ENCODE results near the gene WFDC1. TPM values are rescaled to one million over a fixed set of nuclear protein-coding genes. Genes with fewer than 3 reads are reported as not detected.

The WFDC1 gene
- total RNA-seq, 1 donor: under 0.01 TPM

DNA sequence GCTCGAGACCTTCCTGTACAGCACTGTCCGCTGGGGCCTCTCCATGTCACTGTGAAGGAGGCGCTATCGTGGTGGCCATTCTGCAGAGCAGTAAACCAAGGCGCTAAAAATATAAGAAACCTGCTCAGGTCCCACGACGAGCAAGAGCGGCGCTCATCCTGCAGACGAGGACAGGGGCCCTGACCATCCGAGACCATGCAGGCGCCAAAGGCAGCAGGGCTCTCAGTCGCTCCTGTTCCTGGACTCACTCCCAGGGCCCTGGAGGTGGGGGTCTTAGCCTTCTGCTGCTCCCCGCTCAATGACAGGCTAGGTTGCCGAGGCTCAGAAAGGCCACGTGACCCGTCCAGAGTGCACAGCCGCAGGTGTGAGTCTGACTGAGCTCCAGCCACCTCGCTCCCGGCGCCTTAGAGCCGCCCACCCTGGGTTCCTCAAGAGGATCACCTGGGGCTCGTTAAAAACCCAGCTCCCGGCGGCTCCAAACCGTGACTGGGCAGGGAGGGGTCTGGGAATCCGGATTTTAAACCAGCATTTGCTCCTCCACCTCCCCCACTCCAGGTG lies 73.2 kb downstream of the WFDC1 start:
- DNase-seq (ENCODE audit: low read depth): no peak
- no peak overlapping the region for H3K4me3 ChIP-seq (ENCODE audit: low read depth, low read length)
- TF ChIP-seq CTCF (IDR thresholded peaks at IDR 0.05; ENCODE audit: insufficient read depth, low read length): no peak

- TF ChIP-seq CTCF (IDR thresholded peaks at IDR 0.05; ENCODE audit: insufficient read depth, low read length): no peak
- DNase-seq (ENCODE audit: low read depth): no peak
- H3K4me3 ChIP-seq (ENCODE audit: low read depth, low read length): no peak within 1 kb of the TSS
These were observed 73.8 kb downstream of the WFDC1 start, which contains the start of gene ATP2C2 for GRCh38 chr16:84368308-84368996. ATP2C2 (plus strand) TSS chr16:84368538; CDS start chr16:84368616, 78 bp downstream.

GRCh38 chr16:84369105-84369504 lies 74.4 kb downstream of the WFDC1 start:
- no peak overlapping the region for H3K4me3 ChIP-seq (ENCODE audit: low read depth, low read length)
- no peak for TF ChIP-seq CTCF (IDR thresholded peaks at IDR 0.05; ENCODE audit: insufficient read depth, low read length)
- no peak for DNase-seq (ENCODE audit: low read depth)

- no peak for DNase-seq (ENCODE audit: low read depth)
- no peak for TF ChIP-seq CTCF (IDR thresholded peaks at IDR 0.05; ENCODE audit: insufficient read depth, low read length)
These were observed 75.4 kb downstream of the WFDC1 start for GRCh38 chr16:84369938-84370627.

GRCh38 chr16:84370723-84371552 lies 76.3 kb downstream of the WFDC1 start:
- H3K4me3 ChIP-seq (ENCODE audit: low read depth, low read length): no peak overlapping the region
- TF ChIP-seq CTCF (IDR thresholded peaks at IDR 0.05; ENCODE audit: insufficient read depth, low read length): no peak
- no peak for DNase-seq (ENCODE audit: low read depth)

More at GRCh38 chr16:84369938-84370627, 75.4 kb downstream of the WFDC1 start:
- H3K4me3 ChIP-seq (ENCODE audit: low read depth, low read length): no peak overlapping the region

DNA sequence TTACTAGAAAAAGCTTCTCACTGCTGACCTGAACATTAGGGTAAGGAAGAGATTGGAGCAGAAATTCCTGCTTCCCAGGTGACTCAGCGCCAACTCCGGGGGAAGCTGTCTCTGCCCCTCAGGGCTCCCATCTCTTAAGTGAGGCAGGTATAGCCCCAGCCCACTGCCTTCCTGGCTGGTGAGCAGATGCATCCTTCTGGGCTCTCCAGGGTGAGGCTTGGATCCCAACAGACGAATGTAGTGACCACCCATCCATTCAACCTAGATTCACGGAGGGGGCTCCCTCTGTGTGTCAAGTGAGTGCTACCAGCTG lies 76.8 kb downstream of the WFDC1 start:
- no peak overlapping the region for H3K4me3 ChIP-seq (ENCODE audit: low read depth, low read length)
- DNase-seq (ENCODE audit: low read depth): no peak
- no peak for TF ChIP-seq CTCF (IDR thresholded peaks at IDR 0.05; ENCODE audit: insufficient read depth, low read length)

Data from fibroblast of the aortic adventitia (primary cell).